Keratinocyte (primary cell): ENCODE results near the gene HOXD13. TPM values are rescaled to one million over a fixed set of nuclear protein-coding genes. Genes with fewer than 3 reads are reported as not detected.

Experiments
- DNase-seq: peaks from one replicate; pipeline ENCODE4 v3.0.0-alpha.2; 2011; ENCODE audit warnings: low read depth, missing footprints, low spot score
- FAIRE-seq: peaks from 2 replicates; lab custom pipeline; 2011; peaks lifted over from hg19 to GRCh38; lab: Jason Lieb, UNC
- H2AFZ ChIP-seq: 2 replicates; pipeline ENCODE4 v1.6.0; 2012; ENCODE audit warnings: low read length, control low read depth, inconsistent platforms; ENCODE audit not compliant: control insufficient read depth
- H3K27ac ChIP-seq: 2 replicates; pipeline ENCODE4 v1.5.1; 2011; ENCODE audit warnings: low read length; ENCODE audit not compliant: control insufficient read depth, insufficient read depth
- H3K27me3 ChIP-seq: 3 replicates; pipeline ENCODE4 v1.6.0; 2011; ENCODE audit warnings: low read length; ENCODE audit not compliant: control insufficient read depth, insufficient read depth; ENCODE audit errors: extremely low read depth
- H3K36me3 ChIP-seq, 2 experiments: 2 replicates in 1 of 2; 3 replicates in 1 of 2; pipeline ENCODE4 v1.5.1; 2011; ENCODE audit warnings: low read length in 2 of 2, mild to moderate bottlenecking in 1 of 2; ENCODE audit not compliant: control insufficient read depth in 2 of 2, insufficient read depth in 2 of 2; ENCODE audit errors: extremely low read depth in 1 of 2
- H3K4me1 ChIP-seq: 3 replicates; pipeline ENCODE4 v1.5.1; 2011; ENCODE audit warnings: low read length; ENCODE audit not compliant: control insufficient read depth, insufficient read depth; ENCODE audit errors: extremely low read depth
- H3K4me2 ChIP-seq: 3 replicates; pipeline ENCODE4 v1.6.0; 2011; ENCODE audit warnings: low read depth, low read length; ENCODE audit not compliant: control insufficient read depth, insufficient read depth; ENCODE audit errors: extremely low read depth
- H3K4me3 ChIP-seq, 3 experiments: fragments of 200-600 bp in 1 of 3; sonication (generic) in 1 of 3; 2 replicates in 2 of 3; 3 replicates in 1 of 3; pipeline ENCODE4 v1.5.1; 2011 to 2016; ENCODE audit warnings: low read length in 3 of 3, mild to moderate bottlenecking in 3 of 3, control low read depth in 2 of 3, inconsistent platforms in 1 of 3, low read depth in 1 of 3, mixed read lengths in 1 of 3, mixed run types in 1 of 3, moderate library complexity in 1 of 3; ENCODE audit not compliant: control insufficient read depth in 2 of 3, insufficient read depth in 2 of 3; ENCODE audit errors: extremely low read depth in 1 of 3
- H3K79me2 ChIP-seq: 2 replicates; pipeline ENCODE4 v1.6.0; 2012; ENCODE audit warnings: low read length; ENCODE audit not compliant: control insufficient read depth, insufficient read depth
- H3K9ac ChIP-seq: 3 replicates; pipeline ENCODE4 v1.6.0; 2011; ENCODE audit warnings: low read length; ENCODE audit not compliant: control insufficient read depth, insufficient read depth; ENCODE audit errors: extremely low read depth
- H3K9me1 ChIP-seq: 3 replicates; pipeline ENCODE4 v1.6.0; 2011; ENCODE audit warnings: low read length; ENCODE audit not compliant: control insufficient read depth, insufficient read depth; ENCODE audit errors: extremely low read depth
- H3K9me3 ChIP-seq: 2 replicates; pipeline ENCODE4 v1.5.1; 2012; ENCODE audit warnings: low read depth, low read length; ENCODE audit not compliant: control insufficient read depth
- H4K20me1 ChIP-seq: 3 replicates; pipeline ENCODE4 v1.6.0; 2011; ENCODE audit warnings: low read length; ENCODE audit not compliant: control insufficient read depth, insufficient read depth; ENCODE audit errors: extremely low read depth
- EZH2 ChIP-seq: IDR thresholded peaks from one replicate; pipeline ENCODE4 v1.6.1; 2012; ENCODE audit warnings: inconsistent platforms, mild to moderate bottlenecking, low read length, moderate library complexity
- dilution Hi-C: fragments of 300-500 bp; cut with MboI; formaldehyde crosslinking; loops from one replicate; pipeline ENCODE4 v1.7.0; 2020; ENCODE audit warnings: low sequenced_read_pairs; ENCODE audit not compliant: extremely low pct_ligation_motif_present
- polyA plus RNA-seq, 5 experiments: library from polyadenylated mRNA; depleted of rRNA in 3 of 5; stranded (reverse) in 3 of 5; stranded (forward) in 1 of 5; unstranded in 1 of 5; fragments of >200 nt; gene quantifications; 1 replicate in 1 of 5; 2 replicates in 3 of 5; 3 replicates in 1 of 5; pipeline versions ENCODE4 v1.2.1 to v1.2.3, GENCODE V29; 2011 to 2012; ENCODE audit warnings: missing spikeins in 2 of 5, low read depth in 1 of 5, low replicate concordance in 1 of 5
- TF ChIP-seq, protein P1 (sequence below), 3 experiments: IDR thresholded peaks in 1 of 3; conservative IDR thresholded peaks in 1 of 3; optimal IDR thresholded peaks in 1 of 3; 2 replicates in 2 of 3; 3 replicates in 1 of 3; pipeline versions ENCODE3 to v1.5.1; 2011; ENCODE audit warnings: low read length in 3 of 3, mild to moderate bottlenecking in 3 of 3, moderate library complexity in 2 of 3, control low read depth in 1 of 3, inconsistent platforms in 1 of 3; ENCODE audit not compliant: insufficient read depth in 2 of 3; ENCODE audit errors: extremely low read depth in 1 of 3

The HOXD13 gene
- polyA plus RNA-seq, 1 donor (not counting 4 experiments of a cell fraction or from before 2014, with no cell fraction given): not detected

- Histone ChIP-seq H3K9ac (no peak overlapping the region), H2AFZ (no peak overlapping the region), H4K20me1 (no peaks in the 10 kb centered on the region), H3K4me3 (no peak overlapping the region), H3K27ac (no peak overlapping the region), H3K79me2 (no peaks in the 10 kb centered on the region), H3K4me2 (no peak overlapping the region), H3K36me3 (no peaks in the 10 kb centered on the region), H3K9me3 (peaks cover 4% of the 10 kb centered on the region), H3K27me3 (peaks cover 97% of the 10 kb centered on the region), H3K4me1 (no peaks in the 10 kb centered on the region), H3K9me1 (no peaks in the 10 kb centered on the region)
- dilution Hi-C loops: no loop called here
- no peak for DNase-seq
- no peak for FAIRE-seq
- TF ChIP-seq, protein P1, sequence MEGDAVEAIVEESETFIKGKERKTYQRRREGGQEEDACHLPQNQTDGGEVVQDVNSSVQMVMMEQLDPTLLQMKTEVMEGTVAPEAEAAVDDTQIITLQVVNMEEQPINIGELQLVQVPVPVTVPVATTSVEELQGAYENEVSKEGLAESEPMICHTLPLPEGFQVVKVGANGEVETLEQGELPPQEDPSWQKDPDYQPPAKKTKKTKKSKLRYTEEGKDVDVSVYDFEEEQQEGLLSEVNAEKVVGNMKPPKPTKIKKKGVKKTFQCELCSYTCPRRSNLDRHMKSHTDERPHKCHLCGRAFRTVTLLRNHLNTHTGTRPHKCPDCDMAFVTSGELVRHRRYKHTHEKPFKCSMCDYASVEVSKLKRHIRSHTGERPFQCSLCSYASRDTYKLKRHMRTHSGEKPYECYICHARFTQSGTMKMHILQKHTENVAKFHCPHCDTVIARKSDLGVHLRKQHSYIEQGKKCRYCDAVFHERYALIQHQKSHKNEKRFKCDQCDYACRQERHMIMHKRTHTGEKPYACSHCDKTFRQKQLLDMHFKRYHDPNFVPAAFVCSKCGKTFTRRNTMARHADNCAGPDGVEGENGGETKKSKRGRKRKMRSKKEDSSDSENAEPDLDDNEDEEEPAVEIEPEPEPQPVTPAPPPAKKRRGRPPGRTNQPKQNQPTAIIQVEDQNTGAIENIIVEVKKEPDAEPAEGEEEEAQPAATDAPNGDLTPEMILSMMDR (optimal IDR thresholded peaks at IDR 0.05 in 1 of 3, IDR thresholded peaks at IDR 0.05 in 1 of 3, conservative IDR thresholded peaks at IDR 0.05 in 1 of 3; ENCODE audit: extremely low read depth in 1 of 3, insufficient read depth in 2 of 3, low read length in 3 of 3): no peak
- TF ChIP-seq EZH2: no peak
Observed at GRCh38 chr2:176120364-176121189, 28.1 kb downstream of the HOXD13 start.

DNA sequence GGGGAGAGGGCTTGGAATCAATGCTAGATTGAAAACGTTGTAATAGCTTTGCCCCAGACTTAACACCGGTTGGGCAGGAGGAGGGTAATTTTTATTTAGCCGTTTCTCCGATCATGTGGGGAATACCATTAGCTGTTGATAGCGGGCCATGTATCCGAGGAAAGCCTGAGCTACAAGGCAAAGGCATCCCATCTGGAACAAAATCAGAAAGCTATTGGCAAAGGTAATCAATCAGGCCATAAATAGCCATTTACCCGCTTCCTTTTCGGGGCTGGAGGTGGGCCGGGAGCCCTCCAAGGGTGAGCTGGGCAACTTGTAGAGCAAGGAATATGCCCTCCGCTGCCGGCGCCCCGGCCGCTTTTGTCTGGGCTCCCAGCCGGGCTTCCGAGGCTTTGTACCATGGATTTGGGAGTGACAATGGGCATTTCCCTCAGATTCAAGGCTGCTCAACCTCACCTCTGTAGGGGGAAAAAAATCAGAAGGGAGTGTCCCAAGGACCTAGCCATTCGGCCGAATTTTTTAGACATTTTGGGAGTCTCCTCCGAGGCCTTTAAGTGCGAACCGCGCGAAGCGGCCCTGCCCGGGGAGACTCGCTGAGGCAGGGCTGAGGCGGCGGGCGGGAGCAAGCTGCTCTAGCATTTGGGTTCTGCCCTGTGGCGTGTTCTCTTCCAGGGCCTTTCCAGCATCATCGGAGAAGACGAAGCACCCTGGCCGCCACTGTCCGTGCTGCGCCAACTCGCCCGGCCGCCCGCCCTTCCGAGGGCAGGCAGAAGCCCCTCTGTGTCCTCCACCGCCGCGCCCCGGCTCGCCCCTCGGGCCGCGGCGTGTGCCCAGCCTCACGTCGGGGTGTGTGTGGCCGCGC lies 28.9 kb downstream of the HOXD13 start:
- dilution Hi-C loops: no loop called here
- Histone ChIP-seq H2AFZ (no peak overlapping the region), H3K9me3 (peaks cover 4% of the 10 kb centered on the region), H4K20me1 (no peaks in the 10 kb centered on the region), H3K9ac (no peak overlapping the region), H3K27me3 (peaks cover 97% of the 10 kb centered on the region), H3K27ac (no peak overlapping the region), H3K4me3 (no peak overlapping the region), H3K4me1 (no peaks in the 10 kb centered on the region), H3K79me2 (no peaks in the 10 kb centered on the region), H3K4me2 (no peak overlapping the region), H3K36me3 (no peaks in the 10 kb centered on the region), H3K9me1 (no peaks in the 10 kb centered on the region)
- TF ChIP-seq EZH2: peak; percentile 80
- TF ChIP-seq, protein P1 (optimal IDR thresholded peaks at IDR 0.05 in 1 of 3, IDR thresholded peaks at IDR 0.05 in 1 of 3, conservative IDR thresholded peaks at IDR 0.05 in 1 of 3; ENCODE audit: extremely low read depth in 1 of 3, insufficient read depth in 2 of 3, low read length in 3 of 3): no peak
- FAIRE-seq (no peak), DNase-seq (no peak)
